SU-DHL-6 (cell line): Measurements from ENCODE around the gene TMEM273.

Experiments
- H2AFZ ChIP-seq: fragments of 200-600 bp; sonication (generic); 2 replicates; pipeline ENCODE4 v1.6.1; 2014; ENCODE audit warnings: low read depth, mild to moderate bottlenecking, moderate library complexity, mixed read lengths, antibody characterized with exemption, low read length; ENCODE audit not compliant: severe bottlenecking
- H3F3A ChIP-seq: fragments of 200-600 bp; shearing (Covaris generic); 2 replicates; pipeline ENCODE4 v1.6.0; 2016; ENCODE audit warnings: antibody characterized with exemption, mild to moderate bottlenecking; ENCODE audit not compliant: insufficient read depth
- H3K27ac ChIP-seq: fragments of 200-600 bp; sonication (generic); 2 replicates; pipeline ENCODE4 v1.5.1; 2016; ENCODE audit warnings: low read depth, mild to moderate bottlenecking, low read length, moderate library complexity, mixed read lengths
- H3K27me3 ChIP-seq: fragments of 200-600 bp; sonication (generic), shearing (Covaris generic); 2 replicates; pipeline ENCODE4 v1.6.0; 2014; ENCODE audit warnings: mild to moderate bottlenecking, low read length
- H3K36me3 ChIP-seq: fragments of 200-600 bp; sonication (generic); 2 replicates; pipeline ENCODE4 v1.6.1; 2014; ENCODE audit warnings: mild to moderate bottlenecking, low read length, mixed read lengths
- H3K4me2 ChIP-seq: fragments of 300-600, 200-600 bp; shearing (Covaris generic), sonication (generic); 2 replicates; pipeline ENCODE4 v1.6.0; 2014; ENCODE audit warnings: low read length, low read depth, mild to moderate bottlenecking; ENCODE audit not compliant: poor library complexity, severe bottlenecking
- H3K4me3 ChIP-seq: fragments of 200-600 bp; sonication (generic); 2 replicates; pipeline ENCODE4 v1.5.1; 2014; ENCODE audit warnings: antibody characterized with exemption, low read length, mild to moderate bottlenecking, mixed read lengths; ENCODE audit not compliant: insufficient read depth, poor library complexity, severe bottlenecking
- H3K79me2 ChIP-seq: fragments of 200-600 bp; sonication (generic); 2 replicates; pipeline ENCODE4 v1.6.1; 2014; ENCODE audit warnings: mild to moderate bottlenecking, low read length, moderate library complexity; ENCODE audit not compliant: insufficient read depth
- H3K9ac ChIP-seq: fragments of 200-600 bp; sonication (generic); 2 replicates; pipeline ENCODE4 v1.7.0; 2014; ENCODE audit warnings: mild to moderate bottlenecking, low read length
- H3K9me2 ChIP-seq: fragments of 200-600 bp; sonication (generic); replicated peaks from 2 replicates; pipeline ENCODE4 v1.6.1; 2014; ENCODE audit warnings: low read length; ENCODE audit not compliant: insufficient read depth
- H3K9me3 ChIP-seq: fragments of 200-600 bp; sonication (generic); 2 replicates; pipeline ENCODE4 v1.6.1; 2014; ENCODE audit warnings: low read length, mixed read lengths; ENCODE audit not compliant: insufficient read depth
- H4K20me1 ChIP-seq: fragments of 200-600 bp; sonication (generic); 2 replicates; pipeline ENCODE4 v1.6.1; 2014; ENCODE audit warnings: low read depth, mild to moderate bottlenecking, antibody characterized with exemption, low read length, moderate library complexity, mixed read lengths
- CTCF ChIP-seq: fragments of 200-600 bp; sonication (generic); IDR thresholded peaks from one replicate; pipeline ENCODE4 v1.5.1; 2017; ENCODE audit warnings: antibody characterized with exemption, mild to moderate bottlenecking, low read length, moderate library complexity; ENCODE audit not compliant: insufficient read depth, poor library complexity, severe bottlenecking
- EZH2phosphoT487 ChIP-seq: fragments of 200-600 bp; sonication (generic), shearing (Covaris generic); conservative IDR thresholded peaks from 2 replicates; pipeline ENCODE4 v1.6.1; 2018; ENCODE audit warnings: mild to moderate bottlenecking, antibody characterized with exemption, low read length, moderate library complexity, mixed read lengths

Gene TMEM273

GRCh38 chr10:49134327-49134726, 53.9 kb downstream of the TMEM273 start:
- Histone ChIP-seq H2AFZ (no peak overlapping the region), H3K27me3 (no peaks in the 10 kb centered on the region), H3K4me2 (no peak overlapping the region), H3K9ac (no peak overlapping the region), H3K27ac (no peak overlapping the region), H3K36me3 (no peaks in the 10 kb centered on the region), H4K20me1 (no peaks in the 10 kb centered on the region), H3K4me3 (no peak overlapping the region), H3K9me3 (no peaks in the 10 kb centered on the region), H3K79me2 (no peaks in the 10 kb centered on the region), H3K9me2 (no peaks in the 10 kb centered on the region), H3F3A (no peaks in the 10 kb centered on the region)
- TF ChIP-seq EZH2phosphoT487 (no peak), CTCF (no peak)

- Histone ChIP-seq H3K36me3 (no peaks in the 10 kb centered on the region), H3K27ac (no peak within 1 kb of the TSS), H3K4me2 (no peak within 1 kb of the TSS), H3K27me3 (no peaks in the 10 kb centered on the region), H3F3A (no peaks in the 10 kb centered on the region), H3K9me2 (no peaks in the 10 kb centered on the region), H3K9ac (no peak within 1 kb of the TSS), H3K79me2 (no peaks in the 10 kb centered on the region), H4K20me1 (no peaks in the 10 kb centered on the region), H3K4me3 (no peak within 1 kb of the TSS), H3K9me3 (no peaks in the 10 kb centered on the region), H2AFZ (no peak within 1 kb of the TSS)
- no peak for TF ChIP-seq CTCF
- TF ChIP-seq EZH2phosphoT487: no peak
Measured at GRCh38 chr10:49133706-49134248, 54.4 kb downstream of the TMEM273 start, which contains the start of gene FAM170B. Gene FAM170B, minus strand, starts transcription at chr10:49134021. Its CDS starts 103 bp downstream, at chr10:49133918.

GRCh38 chr10:49132362-49132737, 55.8 kb downstream of the TMEM273 start:
- no peaks in the 10 kb centered on the region for H3K27me3 ChIP-seq
- H3K27ac ChIP-seq: no peak overlapping the region
- H3K4me3 ChIP-seq: no peak overlapping the region
- H3K79me2 ChIP-seq: no peaks in the 10 kb centered on the region
- no peak overlapping the region for H3K9ac ChIP-seq
- H3K36me3 ChIP-seq: no peaks in the 10 kb centered on the region
- H3K9me3 ChIP-seq: no peaks in the 10 kb centered on the region
- no peaks in the 10 kb centered on the region for H4K20me1 ChIP-seq
- no peak overlapping the region for H3K4me2 ChIP-seq
- H2AFZ ChIP-seq: no peak overlapping the region
- no peak for TF ChIP-seq EZH2phosphoT487
- TF ChIP-seq CTCF: no peak
- H3K9me2 ChIP-seq: no peaks in the 10 kb centered on the region
- H3F3A ChIP-seq: no peaks in the 10 kb centered on the region
